Activated T-cell treated with anti-CD3 and anti-CD28 coated beads for 24 hours (primary cell): Measurements from ENCODE around the gene C15orf39.
"Not testable (repeated sequence)": the region's sequence is repeated elsewhere in the genome, so short reads cannot be mapped to it uniquely, and the experiment has no call there.

ENCODE experiments used
- DNase-seq: peaks from one replicate; pipeline ENCODE4 v3.0.0-alpha.2; 2020; ENCODE audit warnings: low read depth

Gene C15orf39

DNA sequence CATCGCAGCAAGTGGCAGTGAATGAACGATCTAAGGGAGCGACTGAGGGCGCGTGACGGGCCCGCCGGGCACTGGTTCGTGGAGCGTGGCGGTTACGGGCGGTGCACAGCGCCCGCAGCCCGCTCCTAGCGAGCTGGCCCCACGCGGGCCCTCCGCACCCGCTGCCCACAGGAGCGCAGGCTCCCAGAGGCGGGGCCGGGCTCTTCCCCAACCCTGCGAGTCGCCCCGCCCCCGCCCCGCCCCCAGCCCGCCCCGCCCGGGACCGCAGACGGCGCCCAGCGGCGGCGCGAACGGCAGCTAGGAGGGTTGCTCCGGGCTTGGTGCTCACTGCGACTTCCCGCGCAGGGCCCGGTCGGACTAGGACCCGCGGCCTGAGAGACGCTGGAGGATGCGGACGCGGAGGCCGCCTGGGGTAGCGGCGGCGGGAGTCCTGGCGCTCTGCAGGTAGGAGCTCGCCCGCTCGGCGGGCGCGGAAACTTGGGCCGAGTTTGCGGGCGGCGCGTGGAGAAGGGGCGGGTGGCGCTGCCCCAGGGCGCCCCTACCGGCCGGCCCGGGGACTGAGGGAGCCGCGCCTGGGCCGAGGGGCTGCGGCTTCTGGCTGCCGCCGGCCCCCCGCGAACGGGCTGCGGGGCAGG lies at the start of gene C15orf39:
TSS of gene C15orf39 (plus strand) at position 267 of the 635 bp plus-strand sequence. CDS start 4,167 bp downstream, outside the sequence.
- peak; percentile 69 for DNase-seq

DNA sequence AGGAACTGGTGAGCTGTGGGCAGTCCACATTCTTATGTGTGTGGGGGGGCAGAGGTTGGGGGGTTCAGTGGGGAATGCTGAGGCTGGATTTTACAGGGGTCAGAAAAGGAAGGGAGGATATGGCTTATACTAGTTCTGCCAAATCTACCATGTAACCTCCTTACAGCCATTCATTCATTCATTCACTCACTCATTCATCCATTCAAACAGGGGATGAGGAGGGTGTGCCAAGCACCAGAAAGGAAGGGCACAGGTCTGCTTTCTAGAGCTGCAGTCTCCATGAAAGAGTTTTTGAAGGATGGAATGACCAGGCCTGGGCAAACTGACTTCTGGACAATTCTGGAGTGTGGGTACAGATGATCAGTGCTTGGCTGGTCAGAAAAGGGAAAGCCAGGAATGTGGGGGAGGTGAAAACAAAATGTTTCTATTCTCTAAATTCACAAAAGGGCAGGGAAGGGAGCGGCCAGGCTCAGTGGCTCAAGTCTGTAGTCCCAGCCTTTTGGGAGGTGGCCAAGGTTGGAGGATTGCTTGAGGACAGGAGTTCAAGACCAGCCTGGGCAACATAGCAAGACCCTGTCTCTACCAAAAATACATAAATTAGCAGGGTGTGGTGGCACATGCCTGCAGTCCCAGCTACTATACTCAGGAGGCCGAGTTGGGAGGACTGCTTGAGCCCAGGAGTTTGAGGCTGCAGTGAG lies 49.2 kb upstream of the C15orf39 start:
- no peak for DNase-seq

GRCh38 chr15:75153087-75153486 lies 48.6 kb upstream of the C15orf39 start:
- DNase-seq = no peak

DNA sequence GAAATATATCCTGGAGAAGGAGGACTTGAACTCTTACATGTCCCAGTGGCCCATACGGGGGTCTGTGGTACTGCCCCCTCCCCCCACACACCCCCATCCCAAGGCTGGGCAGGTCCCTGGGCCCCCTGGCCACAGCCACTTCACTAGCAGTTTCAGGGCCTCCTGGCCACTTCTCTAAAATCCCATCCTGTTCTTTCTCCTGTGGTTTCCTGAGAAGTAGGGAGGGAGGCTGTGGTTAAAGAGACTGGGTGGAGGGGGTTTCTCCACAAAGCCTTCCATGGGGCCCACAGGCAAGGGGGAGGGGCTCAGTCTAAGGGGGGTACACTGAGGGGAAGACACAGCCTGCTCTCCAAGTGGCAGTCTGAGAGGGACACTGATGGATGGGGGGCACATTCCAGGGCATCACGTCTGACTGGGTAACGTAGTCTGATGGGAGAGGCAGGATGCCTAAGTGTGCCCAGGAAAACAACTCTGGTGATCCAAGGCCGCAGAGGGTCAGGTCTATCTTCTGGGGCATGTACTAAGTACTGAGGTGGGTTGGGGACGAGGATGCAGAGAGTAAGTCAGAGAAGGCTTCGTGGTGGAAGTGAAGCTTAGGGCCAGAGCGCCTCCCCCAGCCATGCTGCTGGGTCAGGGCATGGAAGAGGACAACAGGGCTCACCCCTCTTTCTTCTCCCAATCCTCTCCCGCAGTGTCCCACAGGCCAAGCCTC lies 48.0 kb upstream of the C15orf39 start:
- no peak for DNase-seq

GRCh38 chr15:75154461-75155062 lies 47.1 kb upstream of the C15orf39 start:
- DNase-seq = no peak

GRCh38 chr15:75156326-75157215 lies 45.1 kb upstream of the C15orf39 start:
- no peak for DNase-seq

GRCh38 chr15:75158402-75158801 lies 43.3 kb upstream of the C15orf39 start:
- DNase-seq = no peak

- no peak for DNase-seq
Observed at GRCh38 chr15:75159244-75159643, 42.4 kb upstream of the C15orf39 start.

GRCh38 chr15:75161106-75161916 lies 40.4 kb upstream of the C15orf39 start:
- no peak for DNase-seq

DNA sequence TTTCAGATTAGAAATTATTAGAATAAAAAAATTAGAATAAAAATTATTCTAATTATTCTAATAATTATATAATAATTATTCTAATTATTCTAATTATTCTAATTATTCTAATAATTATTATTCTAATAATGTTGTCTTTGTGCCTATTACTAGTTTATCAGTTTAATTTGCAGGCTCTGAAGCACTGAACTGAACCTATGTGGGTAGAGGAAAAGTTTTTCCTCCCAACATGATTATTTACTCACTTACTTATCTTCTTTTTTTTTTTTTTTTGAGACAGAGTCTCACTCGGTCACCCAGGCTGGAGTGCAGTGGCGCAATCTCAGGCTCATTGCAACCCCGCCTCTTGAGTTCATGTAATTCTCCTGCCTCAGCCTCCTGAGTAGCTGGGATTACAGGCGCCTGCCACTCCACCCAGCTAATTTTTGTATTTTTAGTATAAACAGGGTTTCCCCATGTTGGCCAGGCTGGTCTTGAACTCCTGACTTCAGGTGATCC lies 39.7 kb upstream of the C15orf39 start:
- no peak for DNase-seq

DNA sequence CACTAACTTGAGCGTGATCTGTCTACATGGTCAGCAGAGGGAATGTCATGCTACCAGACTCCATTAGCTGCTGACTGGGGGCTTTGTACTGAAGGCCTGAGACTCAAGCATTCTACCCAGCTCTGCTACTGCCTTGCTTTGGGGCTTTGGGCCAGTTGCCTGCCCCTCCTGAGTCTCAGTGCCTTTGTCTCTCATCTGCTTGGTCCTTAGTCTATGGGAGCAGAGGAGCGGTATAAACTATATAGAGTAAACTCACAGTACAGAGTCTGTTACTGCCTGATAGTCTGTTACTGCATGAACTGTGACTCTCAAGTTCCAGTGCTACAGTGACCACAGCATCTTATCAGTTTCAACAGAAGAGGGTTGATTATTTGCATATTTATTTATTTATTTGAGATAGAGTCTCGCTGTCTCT lies 38.5 kb upstream of the C15orf39 start:
- no peak for DNase-seq

GRCh38 chr15:75164625-75165350 lies 36.9 kb upstream of the C15orf39 start:
- no peak for DNase-seq

GRCh38 chr15:75166489-75167063 lies 35.1 kb upstream of the C15orf39 start:
- DNase-seq = not testable (repeated sequence)

DNA sequence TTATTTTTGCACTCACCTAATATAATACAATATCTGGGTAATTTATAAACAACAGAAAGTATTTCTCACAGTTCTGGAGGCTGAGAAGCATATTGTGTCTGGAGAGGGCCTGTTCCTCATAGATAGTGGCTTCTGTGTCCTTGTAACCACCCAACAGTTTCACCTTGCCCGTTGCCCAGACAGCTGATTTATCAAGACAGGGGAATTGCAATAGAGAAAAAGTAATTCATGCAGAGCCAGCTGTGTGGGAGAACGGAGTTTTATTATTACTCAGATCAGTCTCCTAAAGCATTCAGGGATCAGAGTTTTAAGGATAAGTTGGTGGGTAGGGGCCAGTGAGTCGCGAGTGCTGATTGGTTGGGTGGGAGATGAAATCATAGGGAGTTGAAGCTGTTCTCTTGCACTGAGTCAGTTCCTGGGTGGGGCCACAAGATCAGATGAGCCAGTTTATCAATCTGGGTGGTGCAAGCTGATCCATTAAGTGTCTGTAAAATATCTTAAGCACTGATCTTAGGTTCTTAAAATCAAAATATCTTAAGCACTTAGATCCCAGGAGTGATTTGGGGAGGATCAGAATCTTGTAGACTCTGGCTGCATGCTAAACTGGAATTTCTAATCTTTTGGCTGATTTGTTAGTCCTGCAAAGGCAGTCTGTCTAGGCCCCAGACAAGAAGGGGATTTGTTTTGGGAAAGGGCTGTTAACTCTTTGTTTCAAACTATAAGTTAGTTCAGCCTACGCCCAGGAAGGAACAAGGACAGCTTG lies 33.9 kb upstream of the C15orf39 start:
- no peak for DNase-seq

- DNase-seq = no peak
Observed at GRCh38 chr15:75168374-75168773, 33.3 kb upstream of the C15orf39 start.

DNA sequence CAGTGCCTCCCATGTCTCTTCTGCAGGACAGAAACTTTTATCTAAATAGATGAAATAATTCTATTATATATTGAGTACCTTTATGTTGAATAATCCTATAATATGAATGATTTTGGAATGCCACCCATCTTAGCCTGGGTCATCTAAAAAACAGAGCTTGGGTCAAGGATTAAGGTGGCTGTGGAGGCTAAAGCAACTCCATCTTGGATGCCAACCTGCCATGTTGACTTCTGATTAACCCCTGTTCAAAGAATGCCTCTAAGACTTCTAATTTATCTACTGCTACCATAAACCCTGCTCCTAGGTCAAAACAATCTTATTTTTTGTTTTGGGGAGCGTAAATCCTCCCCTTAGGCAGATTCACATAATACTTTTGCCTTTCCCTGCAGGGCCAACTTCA lies 31.5 kb upstream of the C15orf39 start:
- no peak for DNase-seq

DNA sequence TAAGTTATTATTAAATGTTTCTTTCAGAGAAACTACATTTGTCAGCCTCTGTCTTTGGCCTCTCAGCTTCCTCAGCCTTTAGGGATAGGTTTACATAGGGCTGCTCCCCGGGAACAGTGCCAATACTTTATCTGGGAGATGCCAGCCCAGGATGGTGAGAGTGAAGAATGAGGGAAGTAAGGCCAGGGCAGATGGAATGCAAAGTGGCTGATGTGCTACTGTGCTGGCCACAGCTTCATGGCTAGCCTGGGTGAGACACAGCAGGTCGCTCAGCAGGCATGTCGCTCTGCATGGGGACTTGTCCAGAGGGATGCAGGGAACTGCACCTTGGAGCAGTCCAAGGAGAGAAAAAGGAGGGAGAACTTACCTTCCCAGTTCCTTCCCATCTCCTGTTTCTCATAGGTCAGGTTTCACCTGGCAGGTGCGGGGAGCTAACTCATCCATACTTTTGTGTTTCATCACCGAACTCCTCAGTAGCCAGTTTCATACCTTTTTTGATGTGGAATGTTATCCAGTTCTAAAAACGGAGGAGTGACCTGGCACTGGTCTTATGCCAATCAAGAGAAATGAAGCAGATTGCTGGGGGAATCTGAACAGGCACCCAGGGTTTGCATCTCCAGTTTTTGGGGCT lies 30.9 kb upstream of the C15orf39 start:
- no peak for DNase-seq

DNA sequence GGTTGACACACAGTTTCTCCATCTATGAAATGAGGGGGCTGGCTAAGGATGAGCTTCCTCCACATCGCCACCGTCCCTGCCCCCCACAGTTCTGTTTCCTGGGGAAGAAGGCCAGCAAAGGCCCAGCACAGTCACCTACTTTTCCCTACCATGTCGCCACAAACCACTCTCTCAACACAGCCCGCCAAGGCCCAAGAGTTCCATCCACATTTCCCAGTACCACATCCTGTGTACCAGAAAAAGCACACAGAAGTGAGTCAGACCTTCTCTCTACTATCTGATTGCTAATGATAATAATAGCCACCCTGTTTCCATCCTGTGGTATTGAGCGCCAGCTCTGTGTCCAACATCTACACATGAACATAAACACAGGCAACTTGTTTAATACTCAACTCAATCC lies 30.3 kb upstream of the C15orf39 start:
- no peak for DNase-seq
